Caco-2 (cell line): Measurements from ENCODE around the gene GCNT2. TPM values are rescaled to one million over a fixed set of nuclear protein-coding genes. Genes with fewer than 3 reads are reported as not detected.

ENCODE experiments used
- BruUV-seq: library from RNA; stranded (reverse); fragments of 400-500 nt; replicated peaks from 2 replicates; lab custom pipeline; 2021; lab: Mats Ljungman, UMichigan
- CTCF ChIA-PET: fragments of 300-600 bp; sonication (Branson Sonifier 250); formaldehyde crosslinking; loops from one replicate; lab custom pipeline; 2022; ENCODE audit warnings: antibody characterized with exemption; lab: Charles Lee
- POLR2A ChIA-PET: fragments of 300-600 bp; sonication (Branson Sonifier 250); formaldehyde crosslinking; loops from one replicate; lab custom pipeline; 2022; ENCODE audit warnings: antibody characterized with exemption; lab: Charles Lee
- DNase-seq, 2 experiments: peaks; one replicate each; pipeline versions ENCODE4 v3.0.0 to v3.0.0-alpha.2; 2020 to 2022
- H3K27me3 ChIP-seq: replicated peaks from 2 replicates; pipeline ENCODE4 v1.6.0; 2011; ENCODE audit warnings: low read length; ENCODE audit not compliant: control insufficient read depth, insufficient read depth
- H3K36me3 ChIP-seq: 2 replicates; pipeline ENCODE4 v1.5.1; 2011; ENCODE audit warnings: low read length; ENCODE audit not compliant: control insufficient read depth, insufficient read depth
- H3K4me1 ChIP-seq: fragments of 250-450 bp; sonication (Bioruptor Pico); 2 replicates; pipeline ENCODE4 v1.5.1; 2020; ENCODE audit warnings: mild to moderate bottlenecking
- H3K4me3 ChIP-seq: 2 replicates; pipeline ENCODE4 v1.5.1; 2011; ENCODE audit warnings: low read depth, mild to moderate bottlenecking, control low read depth, low read length
- H3K9me3 ChIP-seq: fragments of 250-450 bp; sonication (Bioruptor Pico); 2 replicates; pipeline ENCODE4 v1.5.1; 2020; ENCODE audit warnings: mild to moderate bottlenecking, moderate library complexity
- H3K27ac Mint-ChIP-seq: one replicate; pipeline ENCODE4 v1.8.0; 2022; ENCODE audit warnings: mixed read lengths; ENCODE audit not compliant: unreplicated experiment
- H3K27me3 Mint-ChIP-seq: one replicate; pipeline ENCODE4 v1.8.0; 2022; ENCODE audit warnings: mixed read lengths; ENCODE audit not compliant: insufficient read depth, unreplicated experiment
- H3K36me3 Mint-ChIP-seq: one replicate; pipeline ENCODE4 v1.8.0; 2022; ENCODE audit warnings: mild to moderate bottlenecking, mixed read lengths; ENCODE audit not compliant: insufficient read depth, unreplicated experiment
- H3K4me1 Mint-ChIP-seq: one replicate; pipeline ENCODE4 v1.8.0; 2022; ENCODE audit warnings: low read depth, mixed read lengths; ENCODE audit not compliant: unreplicated experiment
- H3K4me3 Mint-ChIP-seq: one replicate; pipeline ENCODE4 v1.8.0; 2022; ENCODE audit warnings: mild to moderate bottlenecking, moderate library complexity, mixed read lengths; ENCODE audit not compliant: unreplicated experiment
- H3K9me3 Mint-ChIP-seq: one replicate; pipeline ENCODE4 v1.8.0; 2022; ENCODE audit warnings: mixed read lengths; ENCODE audit not compliant: unreplicated experiment
- intact Hi-C: fragments of 100-400 bp; cut with micrococcal nuclease; formaldehyde crosslinking; loops from one replicate; pipeline ENCODE4 v1.10.0; 2022; ENCODE audit not compliant: unreplicated experiment
- total RNA-seq: library from RNA; stranded (reverse); gene quantifications from 2 replicates; pipeline ENCODE4 v1.2.3, GENCODE V29; 2022
- TF ChIP-seq, protein P1 (sequence below), 2 experiments: fragments of 200-600 bp in 1 of 2; IDR thresholded peaks; 1 replicate in 1 of 2; 2 replicates in 1 of 2; pipeline versions ENCODE4 v1.5.1 to v1.8.0; 2011 to 2022; ENCODE audit warnings: antibody characterized with exemption in 1 of 2, control low read depth in 1 of 2, inconsistent platforms in 1 of 2, low read depth in 1 of 2, low read length in 1 of 2, mild to moderate bottlenecking in 1 of 2, moderate library complexity in 1 of 2; ENCODE audit not compliant: insufficient read depth in 1 of 2, severe bottlenecking in 1 of 2, unreplicated experiment in 1 of 2

The GCNT2 gene
- total RNA-seq, 1 experiment from 2014 or later, result 70.7 TPM

GRCh38 chr6:10585209-10585845 lies 64.2 kb downstream of the GCNT2 start:
- Histone ChIP-seq H3K4me3 (peak overlapping the region; percentile 34), H3K9me3 (no peaks in the 10 kb centered on the region), H3K4me1 (peaks cover 32% of the 10 kb centered on the region), H3K27me3 (no peaks in the 10 kb centered on the region), H3K36me3 (no peaks in the 10 kb centered on the region)
- POLR2A ChIA-PET, result no interaction called here
- Mint-ChIP-seq H3K9me3 (no peaks in the 10 kb centered on the region), H3K27me3 (no peaks in the 10 kb centered on the region), H3K36me3 (peaks cover 28% of the 10 kb centered on the region), H3K4me3 (no peak overlapping the region), H3K4me1 (peaks cover 31% of the 10 kb centered on the region), H3K27ac (peak overlapping the region; percentile 86)
- intact Hi-C loops, result loop anchor here (1.0 to 10.0 kb wide), 2 partner anchors 75 to 109 kb away; partner anchors contain the start of genes C6orf52 and PAK1IP1
- BruUV-seq, result TSS peak; percentile 14
- TF ChIP-seq, protein P1, sequence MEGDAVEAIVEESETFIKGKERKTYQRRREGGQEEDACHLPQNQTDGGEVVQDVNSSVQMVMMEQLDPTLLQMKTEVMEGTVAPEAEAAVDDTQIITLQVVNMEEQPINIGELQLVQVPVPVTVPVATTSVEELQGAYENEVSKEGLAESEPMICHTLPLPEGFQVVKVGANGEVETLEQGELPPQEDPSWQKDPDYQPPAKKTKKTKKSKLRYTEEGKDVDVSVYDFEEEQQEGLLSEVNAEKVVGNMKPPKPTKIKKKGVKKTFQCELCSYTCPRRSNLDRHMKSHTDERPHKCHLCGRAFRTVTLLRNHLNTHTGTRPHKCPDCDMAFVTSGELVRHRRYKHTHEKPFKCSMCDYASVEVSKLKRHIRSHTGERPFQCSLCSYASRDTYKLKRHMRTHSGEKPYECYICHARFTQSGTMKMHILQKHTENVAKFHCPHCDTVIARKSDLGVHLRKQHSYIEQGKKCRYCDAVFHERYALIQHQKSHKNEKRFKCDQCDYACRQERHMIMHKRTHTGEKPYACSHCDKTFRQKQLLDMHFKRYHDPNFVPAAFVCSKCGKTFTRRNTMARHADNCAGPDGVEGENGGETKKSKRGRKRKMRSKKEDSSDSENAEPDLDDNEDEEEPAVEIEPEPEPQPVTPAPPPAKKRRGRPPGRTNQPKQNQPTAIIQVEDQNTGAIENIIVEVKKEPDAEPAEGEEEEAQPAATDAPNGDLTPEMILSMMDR (IDR thresholded peaks at IDR 0.05; ENCODE audit: insufficient read depth in 1 of 2, low read depth in 1 of 2, low read length in 1 of 2, severe bottlenecking in 1 of 2, unreplicated experiment in 1 of 2), result no peak
- DNase-seq, result peak; percentile 71 to 74
- CTCF ChIA-PET, result no interaction called here

DNA sequence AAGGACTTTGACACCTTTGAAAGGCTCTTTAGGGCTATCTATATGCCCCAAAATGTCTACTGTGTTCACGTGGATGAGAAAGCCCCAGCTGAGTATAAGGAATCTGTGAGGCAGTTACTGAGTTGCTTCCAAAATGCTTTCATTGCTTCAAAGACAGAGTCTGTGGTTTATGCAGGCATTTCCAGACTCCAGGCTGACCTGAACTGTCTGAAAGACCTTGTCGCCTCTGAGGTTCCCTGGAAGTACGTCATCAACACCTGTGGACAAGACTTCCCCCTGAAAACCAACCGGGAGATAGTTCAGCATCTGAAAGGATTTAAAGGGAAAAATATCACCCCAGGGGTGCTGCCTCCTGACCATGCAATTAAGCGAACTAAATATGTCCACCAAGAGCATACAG lies 65.2 kb downstream of the GCNT2 start:
- Mint-ChIP-seq H3K27me3 (no peaks in the 10 kb centered on the region), H3K4me1 (peaks cover 34% of the 10 kb centered on the region), H3K9me3 (no peaks in the 10 kb centered on the region), H3K36me3 (peaks cover 33% of the 10 kb centered on the region), H3K27ac (peak overlapping the region; percentile 86), H3K4me3 (no peak overlapping the region)
- TF ChIP-seq, protein P1 (IDR thresholded peaks at IDR 0.05; ENCODE audit: insufficient read depth in 1 of 2, low read depth in 1 of 2, low read length in 1 of 2, severe bottlenecking in 1 of 2, unreplicated experiment in 1 of 2), result no peak
- H3K4me1 ChIP-seq, result peaks cover 37% of the 10 kb centered on the region
- peak overlapping the region; percentile 34 for H3K4me3 ChIP-seq
- H3K27me3 ChIP-seq, result no peaks in the 10 kb centered on the region
- CTCF ChIA-PET, result no interaction called here
- no peaks in the 10 kb centered on the region for H3K9me3 ChIP-seq
- H3K36me3 ChIP-seq, result no peaks in the 10 kb centered on the region
- BruUV-seq, result no TSS peak
- no peak for DNase-seq
- intact Hi-C loops, result loop anchor here (10.0 kb wide), 1 partner anchor 108 kb away; the partner anchor contains the start of genes C6orf52 and PAK1IP1
- POLR2A ChIA-PET, result no interaction called here

DNA sequence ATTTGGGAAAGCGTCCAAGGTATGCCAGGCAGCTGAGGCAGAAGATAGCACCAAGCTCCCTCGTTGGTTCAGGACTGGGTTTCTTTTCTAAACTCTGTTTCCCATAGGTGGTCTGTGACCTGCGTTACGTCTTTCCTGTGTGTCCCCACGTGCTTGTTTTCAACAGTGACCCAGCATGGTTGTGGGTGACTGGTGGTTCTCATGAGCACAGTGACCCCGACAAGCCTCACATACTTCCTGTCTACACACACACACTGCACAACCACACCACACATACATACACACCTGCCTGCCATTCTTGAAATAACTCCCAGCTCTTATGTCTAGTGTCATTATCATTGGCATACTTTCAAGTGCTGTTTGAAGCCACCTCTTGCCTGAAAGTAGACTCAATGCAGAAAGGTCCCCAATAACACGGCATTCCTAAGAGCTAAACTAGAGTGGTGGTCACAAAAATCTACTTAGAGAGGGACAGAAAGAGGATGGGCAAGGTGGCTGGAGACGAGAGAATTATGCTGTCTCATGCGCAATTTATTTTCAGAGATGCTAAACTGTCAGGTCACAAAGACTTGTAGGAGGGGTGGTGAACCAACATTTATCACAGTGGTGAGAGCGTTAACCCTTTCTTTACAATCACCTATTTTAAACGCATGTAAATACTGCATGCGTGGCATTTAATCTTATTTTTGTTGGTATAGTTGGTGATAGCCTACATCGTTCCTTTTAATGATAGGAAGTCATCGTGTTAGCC lies 66.7 kb downstream of the GCNT2 start:
- TF ChIP-seq, protein P1 (IDR thresholded peaks at IDR 0.05; ENCODE audit: insufficient read depth in 1 of 2, low read depth in 1 of 2, low read length in 1 of 2, severe bottlenecking in 1 of 2, unreplicated experiment in 1 of 2), result no peak
- no peaks in the 10 kb centered on the region for H3K9me3 Mint-ChIP-seq
- Histone ChIP-seq H3K4me3 (peak overlapping the region; percentile 34), H3K9me3 (no peaks in the 10 kb centered on the region), H3K27me3 (no peaks in the 10 kb centered on the region), H3K36me3 (no peaks in the 10 kb centered on the region), H3K4me1 (peaks cover 30% of the 10 kb centered on the region)
- intact Hi-C loops, result loop anchor here (10.0 kb wide), 1 partner anchor 107 kb away; the partner anchor contains the start of genes C6orf52 and PAK1IP1
- BruUV-seq, result no TSS peak
- H3K4me1 Mint-ChIP-seq, result peaks cover 39% of the 10 kb centered on the region
- peaks cover 42% of the 10 kb centered on the region for H3K36me3 Mint-ChIP-seq
- H3K27me3 Mint-ChIP-seq, result no peaks in the 10 kb centered on the region
- POLR2A ChIA-PET, result interaction anchor here (0.6 to 1.8 kb wide), 3 partner anchors 20 to 107 kb away, joined by 3 to 12 read pairs (median 6); partner anchors contain the start of genes C6orf52, GCNT2 and PAK1IP1
- H3K27ac Mint-ChIP-seq, result no peak overlapping the region
- no peak overlapping the region for H3K4me3 Mint-ChIP-seq
- DNase-seq, result peak in 1 of 2 experiments; percentile 35
- CTCF ChIA-PET, result interaction anchor here (0.7 to 1.1 kb wide), 4 partner anchors 9 to 109 kb away, joined by 3 to 5 read pairs (median 4); partner anchors contain the start of gene PAK1IP1
